Sigmoid colon (tissue), 7 donors: ENCODE measurements around the gene ZNF219. TPM values are rescaled to one million over a fixed set of nuclear protein-coding genes. Genes with fewer than 3 reads are reported as not detected.

ENCODE experiments used
- DNase-seq: peaks from one replicate; pipeline ENCODE4 v3.0.0-alpha.2; 2019
- H3K27ac ChIP-seq, 4 donors: fragments of 200-600 bp; sonication (generic); one replicate each; pipeline ENCODE4 v1.5.1; 2016 to 2019; ENCODE audit warnings: mild to moderate bottlenecking in 1 of 4
- H3K27me3 ChIP-seq, 3 donors: fragments of 200-600 bp; sonication (generic); one replicate each; pipeline ENCODE4 v1.5.1; 2019; ENCODE audit warnings: mild to moderate bottlenecking in 1 of 3
- H3K36me3 ChIP-seq, 4 donors: fragments of 200-600 bp; sonication (generic); one replicate each; pipeline ENCODE4 v1.5.1; 2016 to 2019
- H3K4me1 ChIP-seq, 4 donors: fragments of 200-600 bp; sonication (generic); one replicate each; pipeline ENCODE4 v1.5.1; 2017 to 2019
- H3K4me3 ChIP-seq, 4 donors: fragments of 200-600 bp; sonication (generic); one replicate each; pipeline ENCODE4 v1.5.1; 2017 to 2019; ENCODE audit warnings: mild to moderate bottlenecking in 2 of 4, moderate library complexity in 1 of 4
- H3K9me3 ChIP-seq, 4 donors: fragments of 200-600 bp in 3 of 4; sonication (generic) in 3 of 4; one replicate each; pipeline versions ENCODE4 v1.5.1 to v1.6.1; 2013 to 2019
- EP300 ChIP-seq, 4 donors: sonication (generic); formaldehyde crosslinking; IDR thresholded peaks; one replicate each; pipeline ENCODE4 v1.6.1; 2017; ENCODE audit warnings: antibody characterized with exemption in 4 of 4
- POLR2A ChIP-seq, 2 donors: fragments of 450-650 bp; IDR thresholded peaks; one replicate each; pipeline ENCODE4 v1.6.1; 2016; ENCODE audit warnings: antibody characterized with exemption in 2 of 2, mild to moderate bottlenecking in 2 of 2, moderate library complexity in 2 of 2
- POLR2AphosphoS5 ChIP-seq, 4 donors: sonication (generic); formaldehyde crosslinking; IDR thresholded peaks; one replicate each; pipeline ENCODE4 v1.6.1; 2017; ENCODE audit warnings: antibody characterized with exemption in 4 of 4
- WGBS, 2 donors: extraction: QIAGEN DNeasy Blood & Tissue Kit; methylation state at CpG; one replicate each; pipeline ENCODE4 v1.1.7; 2013; 5-methylcytosine and 5-hydroxymethylcytosine counted together
- intact Hi-C: fragments of 100-400 bp; cut with DNase I; formaldehyde crosslinking; loops from one replicate; pipeline ENCODE4 v1.15.1; 2023
- polyA plus RNA-seq, 3 donors: library from polyadenylated mRNA; stranded (reverse); fragments of 200-250 nt; gene quantifications; one replicate each; pipeline ENCODE4 v1.2.3, GENCODE V29; 2013
- total RNA-seq, 4 donors: library from RNA; depleted of rRNA; stranded (reverse); fragments of >200 nt; gene quantifications; one replicate each; pipeline ENCODE4 v1.1.0, GENCODE V29; 2016
- TF ChIP-seq, protein P1 (sequence below), 4 experiments: fragments of 450-650 bp in 3 of 4; fragments of 200-600 bp in 1 of 4; IDR thresholded peaks; one replicate each; pipeline ENCODE4 v1.5.1; 2016 to 2019; ENCODE audit warnings: antibody characterized with exemption in 4 of 4, mild to moderate bottlenecking in 3 of 4, moderate library complexity in 2 of 4
- donor health status: healthy with polysubstance abuse.
- donor health status: Bipolar disorder and iron deficiency.
- donor health status: healthy.

ZNF219 gene
- total and polyA plus RNA-seq, 7 donors: 27.6 to 89.7 (median 48.2) TPM

DNA sequence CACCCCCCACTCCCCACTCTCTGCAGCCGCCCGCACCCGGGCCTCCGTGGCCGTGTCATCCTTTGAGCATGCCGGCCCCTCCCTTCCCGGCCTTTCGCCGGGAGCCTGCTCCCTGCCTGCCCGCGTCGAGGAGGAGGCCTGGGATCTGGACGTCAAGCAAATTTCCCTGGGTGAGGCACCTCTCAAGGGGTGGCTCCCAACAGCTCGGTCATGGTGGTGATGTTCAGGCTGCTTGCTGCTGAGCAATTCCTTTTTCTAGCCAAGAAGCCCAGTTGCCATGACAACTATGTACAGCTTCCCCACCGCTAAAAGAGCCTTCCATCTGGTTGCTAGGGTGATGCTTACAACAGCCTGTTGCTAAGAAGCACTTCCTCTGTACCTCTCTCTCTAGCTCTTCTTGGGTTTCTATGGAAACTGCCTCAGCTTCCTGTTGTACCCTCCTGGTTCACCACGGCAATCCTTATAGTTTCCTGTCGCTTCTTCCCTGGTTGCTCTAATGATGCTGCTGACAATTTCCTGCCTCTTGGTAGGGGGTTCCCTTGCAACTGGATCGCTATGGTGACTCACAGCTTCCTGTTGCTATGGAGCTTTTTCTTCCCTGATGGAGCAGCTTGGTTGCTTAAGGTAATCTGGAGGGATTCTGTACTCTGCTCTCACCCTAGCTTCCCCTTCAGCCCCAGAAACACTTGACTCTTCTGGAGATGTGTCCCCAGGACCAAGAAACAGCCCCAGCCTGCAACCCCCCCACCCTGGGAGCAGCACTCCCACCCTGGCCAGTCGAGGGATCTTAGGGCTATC lies 11.0 kb downstream of the ZNF219 start:
- peaks cover 0 to 32% (median 28%) of the 10 kb centered on the region in 4 donors for H3K4me1 ChIP-seq
- H3K27me3 ChIP-seq: no peaks in the 10 kb centered on the region
- intact Hi-C loops: no loop called here
- TF ChIP-seq POLR2AphosphoS5 (IDR thresholded peaks at IDR 0.05): peak in 1 of 4 donors; percentile 28
- TF ChIP-seq, protein P1, sequence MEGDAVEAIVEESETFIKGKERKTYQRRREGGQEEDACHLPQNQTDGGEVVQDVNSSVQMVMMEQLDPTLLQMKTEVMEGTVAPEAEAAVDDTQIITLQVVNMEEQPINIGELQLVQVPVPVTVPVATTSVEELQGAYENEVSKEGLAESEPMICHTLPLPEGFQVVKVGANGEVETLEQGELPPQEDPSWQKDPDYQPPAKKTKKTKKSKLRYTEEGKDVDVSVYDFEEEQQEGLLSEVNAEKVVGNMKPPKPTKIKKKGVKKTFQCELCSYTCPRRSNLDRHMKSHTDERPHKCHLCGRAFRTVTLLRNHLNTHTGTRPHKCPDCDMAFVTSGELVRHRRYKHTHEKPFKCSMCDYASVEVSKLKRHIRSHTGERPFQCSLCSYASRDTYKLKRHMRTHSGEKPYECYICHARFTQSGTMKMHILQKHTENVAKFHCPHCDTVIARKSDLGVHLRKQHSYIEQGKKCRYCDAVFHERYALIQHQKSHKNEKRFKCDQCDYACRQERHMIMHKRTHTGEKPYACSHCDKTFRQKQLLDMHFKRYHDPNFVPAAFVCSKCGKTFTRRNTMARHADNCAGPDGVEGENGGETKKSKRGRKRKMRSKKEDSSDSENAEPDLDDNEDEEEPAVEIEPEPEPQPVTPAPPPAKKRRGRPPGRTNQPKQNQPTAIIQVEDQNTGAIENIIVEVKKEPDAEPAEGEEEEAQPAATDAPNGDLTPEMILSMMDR (IDR thresholded peaks at IDR 0.05): no peak
- TF ChIP-seq EP300 (IDR thresholded peaks at IDR 0.05): no peak
- no peak overlapping the region for H3K4me3 ChIP-seq
- 52 to 61% methylated on average over 19 of the region's 19 CpGs for WGBS, 2 donors
- peak overlapping the region in 3 of 4 donors; percentile 19 to 33 (median 26) for H3K27ac ChIP-seq
- H3K36me3 ChIP-seq: peaks cover 3 to 90% (median 32%) of the 10 kb centered on the region in 4 donors
- no peaks in the 10 kb centered on the region for H3K9me3 ChIP-seq
- DNase-seq: no peak

DNA sequence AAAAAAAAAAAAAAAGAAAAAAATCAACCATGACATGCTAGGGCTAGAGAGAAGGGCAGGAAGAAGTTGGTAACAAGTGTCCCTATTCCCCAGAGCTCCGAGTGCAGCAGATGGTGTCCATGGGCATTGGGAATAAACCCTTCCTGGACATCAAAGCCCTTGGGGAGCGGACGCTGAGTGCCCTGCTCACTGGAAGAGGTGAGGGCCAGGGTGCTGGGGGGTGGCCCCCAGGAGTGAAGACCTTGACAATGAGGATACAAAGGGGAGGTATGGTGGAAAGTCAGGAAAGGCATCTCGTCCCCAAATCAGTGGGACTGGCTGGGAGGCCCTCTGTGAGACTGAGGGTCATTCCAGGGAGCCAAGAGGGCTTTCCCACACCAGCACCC lies 11.6 kb downstream of the ZNF219 start:
- peaks cover 0 to 26% (median 22%) of the 10 kb centered on the region in 4 donors for H3K4me1 ChIP-seq
- no peak overlapping the region for H3K4me3 ChIP-seq
- no peak for DNase-seq
- TF ChIP-seq, protein P1 (IDR thresholded peaks at IDR 0.05): no peak
- peak in 1 of 4 donors; percentile 7 for TF ChIP-seq POLR2AphosphoS5 (IDR thresholded peaks at IDR 0.05)
- intact Hi-C loops: no loop called here
- H3K27me3 ChIP-seq: no peaks in the 10 kb centered on the region
- no peaks in the 10 kb centered on the region for H3K9me3 ChIP-seq
- peaks cover 8 to 91% (median 33%) of the 10 kb centered on the region in 4 donors for H3K36me3 ChIP-seq
- 89 to 91% methylated on average over 4 of the region's 4 CpGs for whole genome bisulfite sequencing, 2 donors
- H3K27ac ChIP-seq: peak overlapping the region in 3 of 4 donors; percentile 19 to 33 (median 26)

DNA sequence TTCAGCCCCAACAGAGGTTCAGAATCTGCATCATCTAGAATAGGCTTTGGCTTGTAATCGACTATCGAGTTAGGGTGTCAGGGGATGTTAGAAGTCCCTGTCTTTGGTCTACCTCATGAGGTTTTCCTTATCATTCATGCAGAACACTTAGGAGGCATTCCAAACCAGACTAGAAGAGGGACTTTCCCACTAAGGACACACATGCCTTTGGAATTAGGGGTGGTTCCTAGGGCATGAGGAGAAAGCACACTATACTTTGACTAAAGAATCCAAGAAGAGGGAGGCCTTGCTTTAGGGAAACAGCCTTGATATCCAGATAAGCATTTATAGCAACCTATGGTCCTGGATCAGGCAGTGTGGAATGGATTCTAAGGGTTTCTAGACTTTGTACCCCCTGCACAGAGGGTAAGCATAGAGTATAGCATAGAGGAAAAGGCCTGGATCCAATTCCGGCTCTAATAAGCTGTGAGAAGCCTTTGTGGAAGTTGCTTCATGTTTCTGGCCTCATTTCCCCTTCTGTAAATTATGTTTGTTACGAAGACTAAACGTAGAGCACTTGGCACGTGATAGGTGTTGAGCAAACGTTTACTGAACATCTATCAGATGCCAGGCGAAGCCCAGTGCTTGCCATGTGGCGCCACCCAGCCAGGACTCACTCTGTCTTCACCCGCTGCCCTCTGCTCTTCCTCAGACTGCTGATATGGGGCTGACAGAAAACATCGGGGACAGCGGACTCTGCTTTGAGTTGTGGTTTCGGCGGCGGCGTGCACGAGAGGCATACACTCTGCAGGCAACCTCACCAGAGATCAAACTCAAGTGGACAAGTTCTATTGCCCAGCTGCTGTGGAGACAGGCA lies 13.2 kb downstream of the ZNF219 start:
- Histone ChIP-seq H3K4me1 (peaks cover 0 to 24% (median 21%) of the 10 kb centered on the region in 4 donors), H3K4me3 (no peak overlapping the region), H3K36me3 (peaks cover 15 to 91% (median 32%) of the 10 kb centered on the region in 4 donors), H3K27me3 (no peaks in the 10 kb centered on the region), H3K27ac (peak overlapping the region; percentile 29 to 66 (median 47)), H3K9me3 (no peaks in the 10 kb centered on the region)
- intact Hi-C loops: no loop called here
- peak; percentile 84 for DNase-seq
- 74 to 82% methylated on average over 17 of the region's 17 CpGs for WGBS, 2 donors
- TF ChIP-seq POLR2AphosphoS5 (IDR thresholded peaks at IDR 0.05) (peak in 3 of 4 donors; percentile 24 to 51 (median 44)), EP300 (IDR thresholded peaks at IDR 0.05) (peak in 1 of 4 donors; percentile 36), POLR2A (IDR thresholded peaks at IDR 0.05) (no peak)
- TF ChIP-seq, protein P1 (IDR thresholded peaks at IDR 0.05): no peak

- H3K27me3 ChIP-seq: no peaks in the 10 kb centered on the region
- intact Hi-C loops: no loop called here
- WGBS, 2 donors: 70 to 85% methylated on average over 2 of the region's 2 CpGs
- H3K27ac ChIP-seq: peak overlapping the region in 3 of 4 donors; percentile 41 to 66 (median 53)
- TF ChIP-seq POLR2AphosphoS5 (IDR thresholded peaks at IDR 0.05) (no peak), EP300 (IDR thresholded peaks at IDR 0.05) (no peak), POLR2A (IDR thresholded peaks at IDR 0.05) (no peak)
- TF ChIP-seq, protein P1 (IDR thresholded peaks at IDR 0.05): no peak
- peaks cover 16 to 91% (median 39%) of the 10 kb centered on the region in 4 donors for H3K36me3 ChIP-seq
- no peaks in the 10 kb centered on the region for H3K9me3 ChIP-seq
- H3K4me1 ChIP-seq: peaks cover 0 to 24% (median 21%) of the 10 kb centered on the region in 4 donors
- no peak for DNase-seq
- H3K4me3 ChIP-seq: no peak overlapping the region
Observed at GRCh38 chr14:21084396-21084795, 14.1 kb downstream of the ZNF219 start.
